Measurements from ENCODE around the gene SORBS2.

SORBS2 gene

GRCh38 chr4:185767528-185767927 is 44.5 kb downstream of the SORBS2 start:
- no peak for DNase-seq
- TF ChIP-seq GATA1 (IDR thresholded peaks at IDR 0.05; ENCODE audit: low read depth, low read length) (no peak), POLR2A (IDR thresholded peaks at IDR 0.05; ENCODE audit: low read length) (no peak)

DNA sequence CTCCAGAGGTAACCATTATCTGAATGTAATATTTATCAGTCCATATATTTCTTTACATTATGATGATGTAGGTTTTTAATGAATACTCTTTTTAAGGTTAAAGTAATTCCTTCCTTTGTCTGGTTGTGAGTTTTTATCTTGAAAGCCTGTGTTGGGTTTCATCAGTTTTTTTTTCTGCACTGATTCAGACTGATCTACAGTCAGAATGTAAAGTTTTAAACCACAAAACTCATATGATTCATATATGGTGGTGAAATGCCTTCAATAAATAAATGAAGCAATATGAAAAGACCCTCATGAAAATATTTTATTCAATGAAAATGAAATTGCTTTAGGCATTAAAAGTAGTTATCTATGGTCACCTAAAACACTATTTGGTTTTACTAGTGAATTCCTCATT is 47.1 kb downstream of the SORBS2 start:
- TF ChIP-seq POLR2A (IDR thresholded peaks at IDR 0.05; ENCODE audit: low read length) (no peak), GATA1 (IDR thresholded peaks at IDR 0.05; ENCODE audit: low read depth, low read length) (no peak)
- DNase-seq: no peak

- DNase-seq: no peak
- TF ChIP-seq POLR2A (IDR thresholded peaks at IDR 0.05; ENCODE audit: low read length) (no peak), GATA1 (IDR thresholded peaks at IDR 0.05; ENCODE audit: low read depth, low read length) (no peak)
Measured at GRCh38 chr4:185761352-185762235, 50.4 kb downstream of the SORBS2 start.

- TF ChIP-seq POLR2A (IDR thresholded peaks at IDR 0.05; ENCODE audit: low read length): no peak
- TF ChIP-seq GATA1 (IDR thresholded peaks at IDR 0.05; ENCODE audit: low read depth, low read length): no peak
- DNase-seq: no peak
Measured at GRCh38 chr4:185758807-185759206, 53.2 kb downstream of the SORBS2 start.

GRCh38 chr4:185755451-185755850 is 56.5 kb downstream of the SORBS2 start:
- TF ChIP-seq GATA1 (IDR thresholded peaks at IDR 0.05; ENCODE audit: low read depth, low read length) (no peak), POLR2A (IDR thresholded peaks at IDR 0.05; ENCODE audit: low read length) (no peak)

DNA sequence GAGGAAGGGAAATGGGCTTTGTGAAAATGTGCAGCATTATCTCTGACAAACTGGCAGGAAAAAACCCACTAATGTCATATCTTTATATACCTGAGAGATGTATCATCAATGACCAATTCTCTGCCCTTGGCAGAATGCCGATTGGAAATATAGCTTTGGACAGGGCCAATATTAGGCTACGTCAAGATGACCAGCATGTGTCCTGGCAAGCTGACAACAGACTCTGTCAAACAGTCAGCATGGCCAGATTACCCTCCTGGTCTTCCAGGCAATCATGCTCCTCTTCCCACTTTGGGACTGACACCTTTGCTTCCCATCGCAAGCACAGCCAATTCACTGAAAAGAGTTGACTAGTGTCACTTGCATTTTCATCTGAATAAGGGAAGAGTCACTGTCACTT is 57.0 kb downstream of the SORBS2 start:
- no peak for DNase-seq
- TF ChIP-seq GATA1 (IDR thresholded peaks at IDR 0.05; ENCODE audit: low read depth, low read length) (no peak), POLR2A (IDR thresholded peaks at IDR 0.05; ENCODE audit: low read length) (no peak)

More at GRCh38 chr4:185755451-185755850, 56.5 kb downstream of the SORBS2 start:
- DNase-seq: no peak

DNA sequence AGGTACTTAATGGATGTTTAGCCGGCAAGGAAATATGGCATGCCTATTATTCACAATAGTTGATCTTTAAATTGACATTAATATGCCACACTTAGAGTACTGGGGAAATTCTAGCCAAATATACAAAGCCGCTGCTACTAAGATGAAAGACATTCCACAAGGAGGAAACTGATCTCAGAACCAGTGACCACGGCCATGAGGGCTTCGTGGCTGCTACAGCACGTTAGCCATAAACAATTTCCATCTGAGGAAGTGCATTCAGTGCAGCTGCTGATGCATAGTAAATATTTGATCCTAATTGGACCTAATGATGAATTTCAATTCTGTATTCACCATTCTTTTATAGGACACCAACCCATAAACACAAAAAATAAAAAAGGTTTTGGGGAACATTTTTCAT is 59.1 kb downstream of the SORBS2 start:
- no peak for DNase-seq
- TF ChIP-seq GATA1 (IDR thresholded peaks at IDR 0.05; ENCODE audit: low read depth, low read length): no peak
- no peak for TF ChIP-seq POLR2A (IDR thresholded peaks at IDR 0.05; ENCODE audit: low read length)

DNA sequence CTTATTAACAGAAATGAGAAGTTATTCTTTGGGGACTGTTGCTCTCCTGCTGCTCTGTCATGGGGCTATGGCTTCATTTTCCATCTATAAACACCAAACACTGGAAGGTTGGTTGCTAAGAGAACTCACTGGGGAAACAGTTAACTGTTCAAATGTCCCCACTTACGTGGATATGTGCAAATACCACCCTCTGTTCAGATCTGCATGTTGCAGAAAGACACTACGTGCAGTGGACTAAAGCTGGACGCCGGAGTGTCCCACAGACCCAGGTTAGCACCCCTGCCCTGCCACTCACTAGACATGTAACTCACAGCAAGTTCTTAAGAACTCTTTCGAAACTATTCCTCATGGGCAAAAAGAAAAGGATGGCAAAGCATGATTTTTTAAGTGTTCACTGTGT is 62.1 kb downstream of the SORBS2 start:
- TF ChIP-seq POLR2A (IDR thresholded peaks at IDR 0.05; ENCODE audit: low read length): no peak
- no peak for TF ChIP-seq GATA1 (IDR thresholded peaks at IDR 0.05; ENCODE audit: low read depth, low read length)
- DNase-seq: no peak

DNA sequence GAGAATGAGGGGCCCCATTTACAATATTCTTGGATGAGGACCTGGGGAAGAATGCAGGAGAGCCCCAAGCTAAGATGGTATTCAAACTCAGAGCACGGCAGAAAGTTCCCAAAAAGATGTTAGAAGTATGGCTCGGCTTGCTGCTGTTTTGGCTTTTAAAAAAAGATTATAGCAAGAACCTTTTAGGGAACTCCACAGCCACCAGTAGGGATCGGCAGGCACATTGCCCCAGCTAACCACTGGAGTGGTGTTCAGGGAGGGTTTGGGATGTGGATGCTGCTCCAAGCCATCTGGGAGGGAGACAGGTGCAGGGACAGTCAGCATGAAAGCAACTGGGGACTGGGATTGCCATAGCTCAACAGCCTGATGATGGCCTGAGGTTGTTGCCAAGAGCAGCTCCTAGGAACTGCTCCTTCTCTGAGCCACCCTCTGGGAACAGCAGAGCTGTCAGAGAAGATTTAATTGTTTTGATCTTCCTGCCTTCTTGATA is 63.0 kb downstream of the SORBS2 start:
- TF ChIP-seq POLR2A (IDR thresholded peaks at IDR 0.05; ENCODE audit: low read length) (no peak), GATA1 (IDR thresholded peaks at IDR 0.05; ENCODE audit: low read depth, low read length) (no peak)
- no peak for DNase-seq

GRCh38 chr4:185745891-185746290 is 66.1 kb downstream of the SORBS2 start:
- no peak for DNase-seq
- TF ChIP-seq GATA1 (IDR thresholded peaks at IDR 0.05; ENCODE audit: low read depth, low read length) (no peak), POLR2A (IDR thresholded peaks at IDR 0.05; ENCODE audit: low read length) (no peak)

DNA sequence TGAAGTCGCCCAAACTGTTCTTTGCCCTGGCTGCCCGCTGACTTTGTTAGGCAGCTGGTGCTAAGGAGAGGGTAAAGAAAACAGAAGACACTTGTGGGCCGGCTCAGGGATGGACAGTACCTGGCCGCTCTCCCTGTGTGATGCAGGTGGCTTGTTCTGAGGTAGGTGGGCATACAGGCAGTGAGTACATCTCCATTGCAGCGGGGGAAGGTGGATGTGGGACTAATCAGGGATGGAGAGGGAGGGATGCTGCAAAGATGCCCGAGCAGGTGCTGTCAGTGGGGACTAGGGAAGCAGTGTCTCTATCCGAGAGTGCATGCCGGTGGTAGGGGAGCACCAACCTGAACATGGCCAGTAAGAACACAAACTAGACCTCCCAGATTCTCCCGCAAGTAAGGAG is 67.0 kb downstream of the SORBS2 start:
- no peak for DNase-seq
- TF ChIP-seq POLR2A (IDR thresholded peaks at IDR 0.05; ENCODE audit: low read length): no peak
- TF ChIP-seq GATA1 (IDR thresholded peaks at IDR 0.05; ENCODE audit: low read depth, low read length): no peak

GRCh38 chr4:185744488-185744862 is 67.5 kb downstream of the SORBS2 start:
- DNase-seq: no peak
- TF ChIP-seq GATA1 (IDR thresholded peaks at IDR 0.05; ENCODE audit: low read depth, low read length): no peak
- no peak for TF ChIP-seq POLR2A (IDR thresholded peaks at IDR 0.05; ENCODE audit: low read length)

DNA sequence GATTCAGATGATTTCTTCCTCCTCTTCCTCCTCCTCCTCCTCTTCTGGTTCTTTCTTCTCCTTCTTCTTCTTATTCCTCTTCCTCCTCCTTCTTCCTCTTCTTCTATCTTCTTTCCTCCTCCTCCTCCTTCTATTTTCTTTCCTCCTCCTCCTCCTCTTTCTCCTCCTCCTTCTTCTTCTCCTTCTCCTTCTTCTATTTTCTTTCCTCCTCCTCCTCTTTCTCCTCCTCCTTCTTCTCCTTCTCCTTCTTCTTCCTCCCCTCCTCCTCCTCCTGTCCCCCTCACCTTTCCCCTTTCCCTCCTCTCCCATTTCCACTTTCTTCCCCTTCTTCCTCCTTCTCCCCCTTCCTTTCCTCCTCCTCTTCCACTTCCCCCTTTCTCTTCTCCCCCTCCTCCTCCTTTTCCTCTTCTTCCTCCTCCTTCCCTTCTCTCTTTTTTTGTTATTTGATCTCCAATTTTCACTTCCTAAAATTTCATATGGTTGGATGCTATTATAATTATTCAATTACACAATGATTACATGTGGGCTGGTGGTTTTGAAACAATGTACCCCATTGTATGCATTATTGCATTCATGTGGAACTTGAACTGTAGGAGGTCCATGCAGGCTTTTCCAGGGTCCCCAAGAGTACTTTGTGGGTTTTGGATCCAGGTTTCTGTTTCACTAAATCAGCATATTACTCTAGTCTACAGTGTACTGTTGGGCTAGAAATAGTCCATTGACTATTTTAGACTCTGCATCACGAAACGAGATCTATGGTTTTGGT is 68.1 kb downstream of the SORBS2 start:
- DNase-seq: no peak
- TF ChIP-seq GATA1 (IDR thresholded peaks at IDR 0.05; ENCODE audit: low read depth, low read length) (no peak), POLR2A (IDR thresholded peaks at IDR 0.05; ENCODE audit: low read length) (no peak)

DNA sequence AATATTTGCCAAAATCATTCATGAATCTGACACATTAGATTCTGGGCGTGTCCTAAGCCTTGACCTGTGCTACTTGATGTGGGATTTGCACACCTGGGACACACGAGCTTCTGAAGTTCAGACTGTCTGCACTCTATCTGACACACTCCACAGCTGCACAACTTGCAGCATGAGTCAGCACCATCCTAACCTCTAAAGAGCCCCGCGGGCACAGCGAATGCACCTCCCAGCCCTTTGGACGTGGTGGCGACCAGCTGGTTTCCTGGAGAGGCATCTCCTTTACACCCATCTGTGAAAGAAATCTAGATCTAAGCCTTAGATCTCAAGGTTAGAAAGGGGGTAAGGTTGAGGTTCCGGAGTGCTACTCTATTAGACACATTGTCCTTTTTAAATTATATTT is 69.2 kb downstream of the SORBS2 start:
- DNase-seq: no peak
- no peak for TF ChIP-seq GATA1 (IDR thresholded peaks at IDR 0.05; ENCODE audit: low read depth, low read length)

All from erythroblast (primary cell).